Neuronal stem cell (in vitro differentiated cells): ENCODE results near the gene DNAH17.
A peak's percentile ranks its signal among the peaks of the same experiment; 100 is the strongest.

Source experiments
- DNase-seq: peaks from one replicate; pipeline ENCODE4 v3.0.0-alpha.2; 2013; ENCODE audit warnings: low spot score
- H2AFZ ChIP-seq: one replicate; pipeline ENCODE4 v1.6.1; 2013; ENCODE audit warnings: mild to moderate bottlenecking, low read length, inconsistent platforms
- H2AK5ac ChIP-seq: 2 replicates; pipeline ENCODE4 v1.6.1; 2013; ENCODE audit warnings: low read depth, mild to moderate bottlenecking, inconsistent platforms, low read length, moderate library complexity, mixed read lengths
- H2BK120ac ChIP-seq: 2 replicates; pipeline ENCODE4 v1.6.1; 2013; ENCODE audit warnings: low read depth, mild to moderate bottlenecking, inconsistent platforms, low read length, moderate library complexity, mixed read lengths
- H2BK12ac ChIP-seq: one replicate; pipeline ENCODE4 v1.6.1; 2013; ENCODE audit warnings: low read length, inconsistent platforms
- H2BK15ac ChIP-seq: 2 replicates; pipeline ENCODE4 v1.6.1; 2013; ENCODE audit warnings: mild to moderate bottlenecking, low read length, inconsistent platforms, mixed read lengths
- H2BK5ac ChIP-seq: one replicate; pipeline ENCODE4 v1.6.1; 2013; ENCODE audit warnings: inconsistent platforms, mild to moderate bottlenecking, low read length, moderate library complexity
- H3K14ac ChIP-seq: one replicate; pipeline ENCODE4 v1.6.1; 2013; ENCODE audit warnings: low read length, inconsistent platforms
- H3K18ac ChIP-seq: 2 replicates; pipeline ENCODE4 v1.6.1; 2013; ENCODE audit warnings: low read length, inconsistent platforms
- H3K23ac ChIP-seq: 2 replicates; pipeline ENCODE4 v1.6.1; 2013; ENCODE audit warnings: low read depth, mild to moderate bottlenecking, mixed read lengths, low read length, inconsistent platforms; ENCODE audit not compliant: poor library complexity
- H3K27ac ChIP-seq: replicated peaks from 3 replicates; pipeline ENCODE4 v1.5.1; 2013; ENCODE audit warnings: low read length, inconsistent platforms
- H3K27me3 ChIP-seq, 3 experiments: 2 replicates each; pipeline ENCODE4 v1.6.1; 2013; ENCODE audit warnings: low read length in 3 of 3, mild to moderate bottlenecking in 2 of 3, inconsistent platforms in 1 of 3, low read depth in 1 of 3, mixed read lengths in 1 of 3, moderate library complexity in 1 of 3; ENCODE audit not compliant: control insufficient read depth in 3 of 3, insufficient read depth in 3 of 3
- H3K36me3 ChIP-seq, 2 donors: replicated peaks in 1 of 2; 2 replicates each; pipeline ENCODE4 v1.6.1; 2013; ENCODE audit warnings: low read length in 2 of 2; ENCODE audit not compliant: control insufficient read depth in 2 of 2, insufficient read depth in 2 of 2
- H3K4ac ChIP-seq: 2 replicates; pipeline ENCODE4 v1.6.1; 2013; ENCODE audit warnings: inconsistent platforms, mild to moderate bottlenecking, low read length, moderate library complexity
- H3K4me1 ChIP-seq, 2 donors: 1 replicate in 1 of 2; 2 replicates in 1 of 2; pipeline ENCODE4 v1.6.1; 2013; ENCODE audit warnings: low read length in 2 of 2, low read depth in 1 of 2; ENCODE audit not compliant: control insufficient read depth in 2 of 2, insufficient read depth in 1 of 2
- H3K4me2 ChIP-seq: one replicate; pipeline ENCODE4 v1.6.1; 2013; ENCODE audit warnings: mild to moderate bottlenecking, low read length, inconsistent platforms; ENCODE audit not compliant: insufficient read depth, poor library complexity, severe bottlenecking
- H3K4me3 ChIP-seq, 2 donors: 2 replicates each; pipeline ENCODE4 v1.5.1; 2013; ENCODE audit warnings: low read length in 2 of 2, mild to moderate bottlenecking in 2 of 2, inconsistent platforms in 1 of 2, moderate library complexity in 1 of 2
- H3K79me1 ChIP-seq: one replicate; pipeline ENCODE4 v1.6.1; 2013; ENCODE audit warnings: low read depth, mild to moderate bottlenecking, inconsistent platforms, low read length, moderate library complexity
- H3K9ac ChIP-seq: one replicate; pipeline ENCODE4 v1.6.1; 2013; ENCODE audit warnings: mild to moderate bottlenecking, low read depth, low read length, inconsistent platforms; ENCODE audit not compliant: poor library complexity
- H3K9me3 ChIP-seq, 2 donors: replicated peaks in 1 of 2; 2 replicates each; pipeline versions ENCODE3 to v1.6.1; 2013; ENCODE audit warnings: low read length in 2 of 2, mild to moderate bottlenecking in 2 of 2, inconsistent platforms in 1 of 2, low read depth in 1 of 2, mixed read lengths in 1 of 2, moderate library complexity in 1 of 2; ENCODE audit not compliant: control insufficient read depth in 2 of 2, insufficient read depth in 1 of 2
- H4K8ac ChIP-seq: one replicate; pipeline ENCODE4 v1.6.1; 2013; ENCODE audit warnings: low read depth, mild to moderate bottlenecking, inconsistent platforms, low read length, moderate library complexity
- H4K91ac ChIP-seq: one replicate; pipeline ENCODE4 v1.6.1; 2013; ENCODE audit warnings: low read length, low read depth, mild to moderate bottlenecking, inconsistent platforms; ENCODE audit not compliant: poor library complexity
- WGBS, 2 donors: extraction: QIAGEN DNeasy Blood & Tissue Kit; methylation state at CpG; one replicate each; pipeline ENCODE4 v1.1.7; 2013; ENCODE audit warnings: missing lambda C conversion rate in 2 of 2, mixed read lengths in 1 of 2; ENCODE audit not compliant: insufficient read length in 2 of 2, insufficient replicate concordance in 1 of 2; ENCODE audit errors: extremely low coverage in 2 of 2; 5-methylcytosine and 5-hydroxymethylcytosine counted together

DNAH17 gene

GRCh38 chr17:78475211-78475610 lies 102.0 kb downstream of the DNAH17 start:
- H3K4ac ChIP-seq: no peak overlapping the region

GRCh38 chr17:78474614-78475146 lies 102.5 kb downstream of the DNAH17 start:
- Histone ChIP-seq H2AFZ (no peak overlapping the region), H3K23ac (no peak overlapping the region), H2BK5ac (no peak overlapping the region), H3K4me1 (peaks cover 0 to 1% of the 10 kb centered on the region in 2 donors), H3K9ac (no peak overlapping the region), H4K8ac (no peak overlapping the region), H3K4me3 (no peak overlapping the region), H2AK5ac (no peak overlapping the region), H3K79me1 (no peaks in the 10 kb centered on the region), H3K27ac (no peak overlapping the region), H3K27me3 (peaks cover 0 to 27% (median 2%) of the 10 kb centered on the region in 3 experiments), H3K4me2 (no peak overlapping the region), H3K18ac (peak overlapping the region; percentile 53), H3K9me3 (peaks cover 0 to 6% of the 10 kb centered on the region in 2 donors), H4K91ac (no peak overlapping the region), H2BK12ac (no peak overlapping the region), H2BK15ac (no peak overlapping the region), H3K4ac (no peak overlapping the region), H3K36me3 (no peaks in the 10 kb centered on the region), H2BK120ac (no peak overlapping the region), H3K14ac (no peak overlapping the region)
- no CpG with 5 or more reads among the region's 18 CpGs for WGBS, 2 donors
- no peak for DNase-seq

More at GRCh38 chr17:78475211-78475610, 102.0 kb downstream of the DNAH17 start:
- H2BK15ac ChIP-seq: peak overlapping the region; percentile 32
- no peaks in the 10 kb centered on the region for H3K36me3 ChIP-seq
- WGBS, 2 donors: no CpG with 5 or more reads among the region's 16 CpGs
- peaks cover 0 to 6% of the 10 kb centered on the region in 2 donors for H3K9me3 ChIP-seq
- no peak overlapping the region for H3K4me2 ChIP-seq
- H2BK120ac ChIP-seq: no peak overlapping the region
- H3K18ac ChIP-seq: peak overlapping the region; percentile 49
- H4K91ac ChIP-seq: no peak overlapping the region
- H3K79me1 ChIP-seq: no peaks in the 10 kb centered on the region
- no peak for DNase-seq
- H3K27ac ChIP-seq: no peak overlapping the region
- no peak overlapping the region for H3K4me3 ChIP-seq
- no peak overlapping the region for H2BK5ac ChIP-seq
- peaks cover 0 to 27% (median 2%) of the 10 kb centered on the region in 3 experiments for H3K27me3 ChIP-seq
- peak overlapping the region; percentile 82 for H2AK5ac ChIP-seq
- H3K23ac ChIP-seq: peak overlapping the region; percentile 45
- no peak overlapping the region for H2BK12ac ChIP-seq
- no peak overlapping the region for H2AFZ ChIP-seq
- peaks cover 0 to 1% of the 10 kb centered on the region in 2 donors for H3K4me1 ChIP-seq
- H3K9ac ChIP-seq: no peak overlapping the region
- H4K8ac ChIP-seq: no peak overlapping the region
- no peak overlapping the region for H3K14ac ChIP-seq

GRCh38 chr17:78473951-78474613 lies 103.1 kb downstream of the DNAH17 start:
- Histone ChIP-seq H3K36me3 (no peaks in the 10 kb centered on the region), H2BK15ac (no peak overlapping the region), H2AFZ (no peak overlapping the region), H2BK12ac (no peak overlapping the region), H3K79me1 (no peaks in the 10 kb centered on the region), H3K4ac (no peak overlapping the region), H3K14ac (no peak overlapping the region), H2AK5ac (peak overlapping the region; percentile 34), H3K27ac (no peak overlapping the region), H2BK5ac (no peak overlapping the region), H2BK120ac (no peak overlapping the region), H3K4me1 (peaks cover 0 to 1% of the 10 kb centered on the region in 2 donors), H3K27me3 (peaks cover 0 to 27% (median 2%) of the 10 kb centered on the region in 3 experiments), H3K9me3 (peaks cover 0 to 6% of the 10 kb centered on the region in 2 donors), H4K8ac (no peak overlapping the region), H3K4me3 (no peak overlapping the region), H3K18ac (peak overlapping the region; percentile 60), H3K23ac (no peak overlapping the region), H4K91ac (peak overlapping the region; percentile 34), H3K4me2 (no peak overlapping the region), H3K9ac (no peak overlapping the region)
- DNase-seq: no peak
- WGBS, 2 donors: no CpG with 5 or more reads among the region's 12 CpGs

GRCh38 chr17:78472035-78472905 lies 104.9 kb downstream of the DNAH17 start:
- Histone ChIP-seq H3K4me2 (no peak overlapping the region), H3K9me3 (no peaks in the 10 kb centered on the region), H2BK5ac (no peak overlapping the region), H2BK120ac (no peak overlapping the region), H3K79me1 (no peaks in the 10 kb centered on the region), H3K27ac (no peak overlapping the region), H3K27me3 (peaks cover 0 to 27% (median 0%) of the 10 kb centered on the region in 3 experiments), H2BK15ac (peak overlapping the region; percentile 98), H3K14ac (no peak overlapping the region), H3K9ac (no peak overlapping the region), H3K4ac (no peak overlapping the region), H3K4me3 (no peak overlapping the region), H3K18ac (no peak overlapping the region), H4K8ac (no peak overlapping the region), H2BK12ac (no peak overlapping the region), H3K23ac (no peak overlapping the region), H2AK5ac (peak overlapping the region; percentile 47), H3K36me3 (no peaks in the 10 kb centered on the region), H3K4me1 (peaks cover 0 to 1% of the 10 kb centered on the region in 2 donors), H2AFZ (peak overlapping the region; percentile 29), H4K91ac (no peak overlapping the region)
- DNase-seq: no peak
- WGBS, 2 donors: 100% methylated on average over 4 of the region's 29 CpGs; no CpG with 5 or more reads in 1 of the 2 donors
